ENCODE results near the gene ARHGAP9. TPM values are rescaled to one million over a fixed set of nuclear protein-coding genes. Genes with fewer than 3 reads are reported as not detected.
"Not testable (repeated sequence)": the region's sequence is repeated elsewhere in the genome, so short reads cannot be mapped to it uniquely, and the experiment has no call there.

ARHGAP9 gene
- total RNA-seq, 2 experiments from 2014 or later = 354 to 370 TPM

- intact Hi-C loops (cut with DNase I, micrococcal nuclease) = no loop called here
- Histone ChIP-seq H3K27ac (ENCODE audit: low read depth in 1 of 2, low read length in 2 of 2) (no peak overlapping the region), H3K4me3 (ENCODE audit: low read length) (no peak overlapping the region), H3K27me3 (ENCODE audit: control insufficient read depth in 1 of 2, insufficient read depth in 2 of 2, low read length in 2 of 2) (no peaks in the 10 kb centered on the region), H3K36me3 (ENCODE audit: insufficient read depth, low read length) (peaks cover 71% of the 10 kb centered on the region), H3K4me1 (ENCODE audit: insufficient read depth, low read length) (no peaks in the 10 kb centered on the region), H3K9me3 (ENCODE audit: control insufficient read depth in 1 of 2, insufficient read depth in 1 of 2, low read length in 2 of 2) (no peaks in the 10 kb centered on the region)
- H3K9me3 Mint-ChIP-seq = no peaks in the 10 kb centered on the region
- no peak for ATAC-seq (ENCODE audit: poor library complexity)
- POLR2A ChIA-PET = no interaction called here
- no peaks in the 10 kb centered on the region for H3K27me3 Mint-ChIP-seq
- H3K27ac Mint-ChIP-seq = peak overlapping the region; percentile 53
- DNase-seq = no peak
- no peak overlapping the region for H3K4me3 Mint-ChIP-seq
- CTCF ChIA-PET = no interaction called here
- peaks cover 69% of the 10 kb centered on the region for H3K36me3 Mint-ChIP-seq (ENCODE audit: low read depth)
- TF ChIP-seq CTCF (IDR thresholded peaks at IDR 0.05) = no peak
- H3K4me1 Mint-ChIP-seq (ENCODE audit: low read depth) = no peaks in the 10 kb centered on the region
Measured at GRCh38 chr12:57511161-57511560, 31.5 kb upstream of the ARHGAP9 start.

DNA sequence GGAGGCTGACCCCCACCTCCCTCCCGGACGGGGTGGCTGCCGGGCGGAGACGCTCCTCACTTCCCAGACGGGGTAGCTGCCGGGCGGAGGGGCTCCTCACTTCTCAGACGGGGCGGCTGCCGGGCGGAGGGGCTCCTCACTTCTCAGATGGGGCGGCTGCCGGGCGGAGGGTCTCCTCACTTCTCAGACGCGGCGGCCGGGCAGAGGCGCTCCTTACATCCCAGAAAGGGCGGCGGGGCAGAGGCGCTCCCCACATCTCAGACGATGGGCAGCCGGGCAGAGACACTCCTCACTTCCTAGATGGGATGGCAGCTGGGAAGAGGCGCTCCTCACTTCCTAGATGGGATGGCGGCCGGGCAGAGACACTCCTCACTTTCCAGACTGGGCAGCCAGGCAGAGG lies 28.1 kb upstream of the ARHGAP9 start:
- H3K9me3 Mint-ChIP-seq; H3K4me3 ChIP-seq (ENCODE audit: low read length); H3K4me3 Mint-ChIP-seq; ATAC-seq (ENCODE audit: poor library complexity); H3K27me3 ChIP-seq (ENCODE audit: control insufficient read depth in 1 of 2, insufficient read depth in 2 of 2, low read length in 2 of 2); H3K27ac ChIP-seq (ENCODE audit: low read depth in 1 of 2, low read length in 2 of 2); DNase-seq; CTCF ChIA-PET; intact Hi-C loops (cut with DNase I, micrococcal nuclease); POLR2A ChIA-PET; H3K27me3 Mint-ChIP-seq; H3K27ac Mint-ChIP-seq; H3K4me1 ChIP-seq (ENCODE audit: insufficient read depth, low read length); H3K4me1 Mint-ChIP-seq (ENCODE audit: low read depth); H3K9me3 ChIP-seq (ENCODE audit: control insufficient read depth in 1 of 2, insufficient read depth in 1 of 2, low read length in 2 of 2): not testable (repeated sequence)
- H3K36me3 Mint-ChIP-seq (ENCODE audit: low read depth) = peaks cover 71% of the 10 kb centered on the region
- peaks cover 68% of the 10 kb centered on the region for H3K36me3 ChIP-seq (ENCODE audit: insufficient read depth, low read length)

GRCh38 chr12:57506541-57506940 lies 26.9 kb upstream of the ARHGAP9 start:
- POLR2A ChIA-PET = interaction anchor here (0.7 kb wide), 1 partner anchor 26 kb away, joined by 3 read pairs; no protein-coding TSS in a partner anchor
- intact Hi-C loops (cut with DNase I, micrococcal nuclease); H3K9me3 ChIP-seq (ENCODE audit: control insufficient read depth in 1 of 2, insufficient read depth in 1 of 2, low read length in 2 of 2): not testable (repeated sequence)

DNA sequence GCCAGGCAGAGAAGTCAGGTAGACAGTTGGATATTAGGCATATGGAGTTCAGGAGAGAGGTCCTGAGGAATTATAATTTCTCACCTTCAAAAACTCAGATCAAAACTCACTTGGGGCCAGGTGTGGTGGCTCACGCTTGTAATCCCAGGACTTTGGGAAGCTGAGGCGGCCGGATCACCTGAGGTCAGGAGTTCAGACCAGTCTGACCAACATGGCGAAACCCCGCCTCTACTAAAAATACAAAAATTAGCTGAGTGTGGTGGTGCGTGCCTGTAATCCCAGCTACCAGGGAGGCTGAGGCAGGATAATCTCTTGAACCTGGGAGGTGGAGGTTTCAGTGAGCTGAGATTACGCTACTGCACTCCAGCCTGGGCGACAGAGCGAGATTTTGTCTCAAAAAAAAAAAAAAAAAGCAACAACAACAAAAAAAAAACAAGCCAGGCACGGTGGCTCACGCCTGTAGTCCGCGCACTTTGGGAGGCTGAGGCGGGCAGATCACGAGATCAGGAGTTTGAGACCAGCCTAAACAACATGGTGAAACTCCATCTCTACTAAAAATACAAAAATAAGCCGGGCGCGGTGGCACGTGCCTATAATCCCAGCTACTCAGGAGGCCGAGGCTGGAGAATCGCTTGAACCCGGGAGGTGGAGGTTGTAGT lies 22.8 kb upstream of the ARHGAP9 start:
- CTCF ChIA-PET = interaction anchor here (1.7 kb wide), 1 partner anchor 18 kb away, joined by 3 read pairs; the partner anchor contains the start of gene DDIT3
- ATAC-seq (ENCODE audit: poor library complexity); H3K9me3 ChIP-seq (ENCODE audit: control insufficient read depth in 1 of 2, insufficient read depth in 1 of 2, low read length in 2 of 2); H3K4me1 ChIP-seq (ENCODE audit: insufficient read depth, low read length); intact Hi-C loops (cut with DNase I, micrococcal nuclease); DNase-seq; H3K27ac Mint-ChIP-seq; H3K9me3 Mint-ChIP-seq; H3K4me3 Mint-ChIP-seq; POLR2A ChIA-PET; H3K4me1 Mint-ChIP-seq (ENCODE audit: low read depth); H3K27me3 ChIP-seq (ENCODE audit: control insufficient read depth in 1 of 2, insufficient read depth in 2 of 2, low read length in 2 of 2); H3K27me3 Mint-ChIP-seq; H3K4me3 ChIP-seq (ENCODE audit: low read length); H3K27ac ChIP-seq (ENCODE audit: low read depth in 1 of 2, low read length in 2 of 2): not testable (repeated sequence)
- peaks cover 79% of the 10 kb centered on the region for H3K36me3 Mint-ChIP-seq (ENCODE audit: low read depth)
- peaks cover 71% of the 10 kb centered on the region for H3K36me3 ChIP-seq (ENCODE audit: insufficient read depth, low read length)

More at GRCh38 chr12:57506541-57506940, 26.9 kb upstream of the ARHGAP9 start:
- H3K27me3 ChIP-seq (ENCODE audit: control insufficient read depth in 1 of 2, insufficient read depth in 2 of 2, low read length in 2 of 2); H3K4me3 Mint-ChIP-seq; DNase-seq; H3K9me3 Mint-ChIP-seq; H3K4me1 Mint-ChIP-seq (ENCODE audit: low read depth); H3K4me3 ChIP-seq (ENCODE audit: low read length); H3K27ac Mint-ChIP-seq; H3K27ac ChIP-seq (ENCODE audit: low read depth in 1 of 2, low read length in 2 of 2); ATAC-seq (ENCODE audit: poor library complexity); H3K27me3 Mint-ChIP-seq; H3K4me1 ChIP-seq (ENCODE audit: insufficient read depth, low read length): not testable (repeated sequence)
- H3K36me3 ChIP-seq (ENCODE audit: insufficient read depth, low read length) = peaks cover 63% of the 10 kb centered on the region
- H3K36me3 Mint-ChIP-seq (ENCODE audit: low read depth) = peaks cover 68% of the 10 kb centered on the region
- CTCF ChIA-PET = interaction anchor here (1.2 kb wide), 1 partner anchor 44 kb away, joined by 5 read pairs; no protein-coding TSS in a partner anchor
